Stimulated activated CD4-positive, alpha-beta T cell treated with anti-CD3 and anti-CD28 coated beads, Interleukin-1b, Interleukin-23, amount 100 ng/mL, for 24 hours (primary cell): Measurements from ENCODE around the gene ZNF747.
"Not testable (repeated sequence)": the region's sequence is repeated elsewhere in the genome, so short reads cannot be mapped to it uniquely, and the experiment has no call there.

Experiments used
- DNase-seq, 4 experiments: peaks; one replicate each; pipeline ENCODE4 v3.0.0-alpha.2; 2020; ENCODE audit warnings: low read depth in 4 of 4, low spot score in 1 of 4

ZNF747 gene

DNA sequence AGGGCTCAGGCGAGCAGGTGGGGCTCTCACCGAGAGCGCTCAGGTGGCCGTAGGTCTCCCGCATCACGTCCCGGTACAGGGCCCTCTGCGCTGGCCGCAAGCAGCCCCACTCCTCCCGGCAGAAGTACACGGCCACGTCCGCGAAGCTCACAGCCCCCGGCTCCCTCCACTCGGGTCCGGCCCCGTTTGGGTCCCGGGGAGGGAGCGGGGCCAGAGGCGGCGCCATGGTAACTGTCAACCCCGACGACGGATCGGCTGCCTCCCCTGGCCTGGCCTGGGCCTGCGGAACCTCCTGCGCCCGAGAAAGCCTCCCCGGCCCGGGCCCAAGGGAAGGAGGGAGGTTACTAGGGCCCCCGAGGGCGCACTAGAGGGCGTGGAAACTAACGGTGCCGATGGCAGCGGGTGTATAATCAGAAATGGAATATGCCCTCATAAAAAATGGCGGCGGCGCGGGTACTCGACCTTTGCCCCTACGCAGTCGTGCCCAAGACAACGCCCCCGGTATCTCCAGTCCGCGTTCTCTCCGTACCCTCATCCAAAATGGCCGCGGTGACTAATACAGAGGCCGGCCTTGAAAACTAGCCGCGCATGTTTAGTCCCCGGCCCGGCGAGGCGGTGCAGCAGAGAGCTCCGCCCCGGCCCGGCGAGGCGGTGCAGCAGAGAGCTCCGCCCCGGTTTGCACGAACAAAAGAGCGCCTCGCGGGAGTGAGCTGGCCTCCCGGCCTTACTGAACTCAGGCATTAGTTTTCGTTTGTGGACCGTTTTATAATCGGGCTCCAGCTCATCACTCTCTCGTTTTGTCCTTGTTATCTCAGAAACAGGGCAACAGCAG is 23.5 kb upstream of the ZNF747 start, which contains the start of gene ZNF764:
ZNF764 (minus strand) TSS at position 418 of the 832 bp plus-strand sequence; CDS start at position 226, 192 bp downstream.
- DNase-seq, result peak; percentile 71 to 96 (median 88)

DNA sequence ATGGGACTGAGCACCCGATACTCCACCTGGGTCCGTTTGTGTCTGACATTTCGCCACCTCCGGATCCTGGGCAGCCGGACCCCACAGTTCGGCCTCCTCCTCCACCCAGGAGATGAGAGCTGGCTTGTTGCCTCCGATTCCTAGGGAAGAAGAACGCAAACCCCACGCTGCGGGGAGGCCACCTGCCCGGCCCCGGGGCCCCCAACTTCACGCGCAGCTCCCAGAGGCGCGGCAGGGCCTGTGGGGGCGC is 23.0 kb upstream of the ZNF747 start:
- DNase-seq, result no peak

DNA sequence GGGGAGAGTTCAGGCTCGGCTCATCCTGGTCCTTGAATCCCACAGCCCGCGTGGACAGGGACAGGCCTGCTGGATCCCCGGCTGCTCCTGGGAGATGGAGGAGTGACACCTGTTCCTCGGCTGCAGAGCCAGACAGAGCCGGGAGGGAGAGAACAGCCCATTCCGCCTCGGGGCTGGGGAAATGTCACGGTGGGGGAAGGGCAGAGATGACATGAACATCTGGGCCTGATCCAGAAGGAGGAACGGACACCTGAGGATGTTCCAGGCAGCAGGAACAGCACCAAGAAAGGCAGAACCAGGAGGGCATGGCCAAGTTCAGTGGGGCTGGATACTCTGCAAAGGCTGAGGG is 21.4 kb upstream of the ZNF747 start:
- DNase-seq, result no peak

DNA sequence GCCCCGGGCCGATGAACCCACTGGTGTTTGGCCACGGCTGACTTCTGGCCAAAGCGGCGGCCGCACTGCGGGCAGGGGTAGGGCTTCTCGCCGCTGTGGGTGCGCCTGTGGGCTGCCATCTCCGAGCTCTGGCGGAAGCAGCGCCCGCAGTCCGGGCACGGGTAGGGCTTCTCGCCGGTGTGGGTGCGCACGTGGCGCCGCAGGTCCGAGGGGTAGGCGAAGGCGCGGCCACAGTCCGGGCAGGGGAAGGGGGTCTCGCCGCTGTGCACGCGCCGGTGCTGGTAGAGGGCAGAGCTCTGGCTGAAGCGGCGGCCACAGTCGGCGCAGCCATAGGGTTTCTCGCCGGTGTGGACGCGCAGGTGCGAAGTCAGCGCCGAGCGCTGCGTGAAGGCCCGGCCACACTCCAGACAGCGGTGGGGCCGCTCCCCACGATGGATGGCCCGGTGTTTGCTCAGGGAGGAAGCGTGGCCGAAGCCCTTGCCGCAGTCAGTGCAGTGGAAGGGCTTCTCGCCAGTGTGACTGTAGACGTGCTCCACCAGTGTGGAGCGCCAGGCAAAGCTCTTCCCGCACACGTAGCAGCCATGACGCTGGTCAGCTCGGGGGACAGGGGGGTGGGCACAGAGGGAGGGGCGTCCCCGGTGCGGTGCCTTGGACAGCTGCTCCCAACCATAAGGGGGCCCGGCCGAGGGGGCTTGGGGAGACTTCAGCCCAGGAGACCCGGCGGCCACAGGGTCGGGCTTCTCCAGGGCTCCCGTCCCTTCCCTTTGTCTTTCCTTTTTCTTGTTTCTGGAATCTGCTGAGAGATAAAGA is 20.9 kb upstream of the ZNF747 start:
- DNase-seq, result no peak

DNA sequence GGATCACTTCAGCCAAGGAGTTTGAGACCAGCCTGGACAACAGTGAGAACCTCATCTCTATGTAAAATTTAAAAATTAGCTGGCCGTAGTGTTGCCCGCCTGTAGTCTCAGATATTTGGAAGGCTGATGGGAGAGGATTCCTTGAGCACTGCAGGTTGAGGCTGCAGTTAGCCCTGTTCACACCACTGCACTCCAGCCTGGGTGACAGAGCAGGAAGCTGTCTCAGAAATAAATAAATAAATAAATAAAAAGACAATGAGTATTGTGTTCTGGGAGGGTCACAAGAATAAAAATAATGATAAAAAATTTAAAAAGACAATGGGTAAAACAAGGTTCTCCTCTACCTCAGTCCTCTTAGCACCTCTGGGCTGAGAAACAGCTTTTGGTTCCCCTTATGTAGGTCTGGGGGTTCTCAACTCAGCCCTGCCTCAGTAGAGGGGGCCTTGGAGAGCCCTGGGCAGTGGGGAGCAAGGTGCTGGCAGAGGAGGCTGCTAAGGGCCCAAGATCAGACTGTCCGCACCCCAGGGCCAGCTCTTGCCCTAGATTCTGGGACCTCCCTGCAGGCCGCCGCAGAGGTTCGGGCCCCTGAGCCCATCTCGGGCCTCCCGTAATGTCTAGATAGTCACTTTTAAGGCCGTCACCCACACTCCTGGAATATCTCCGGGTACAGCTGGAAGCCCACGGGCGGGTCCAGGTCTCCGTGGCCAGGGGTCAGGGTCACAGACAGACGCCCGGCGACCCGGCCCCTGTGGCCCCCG is 20.1 kb upstream of the ZNF747 start:
- no peak for DNase-seq

DNA sequence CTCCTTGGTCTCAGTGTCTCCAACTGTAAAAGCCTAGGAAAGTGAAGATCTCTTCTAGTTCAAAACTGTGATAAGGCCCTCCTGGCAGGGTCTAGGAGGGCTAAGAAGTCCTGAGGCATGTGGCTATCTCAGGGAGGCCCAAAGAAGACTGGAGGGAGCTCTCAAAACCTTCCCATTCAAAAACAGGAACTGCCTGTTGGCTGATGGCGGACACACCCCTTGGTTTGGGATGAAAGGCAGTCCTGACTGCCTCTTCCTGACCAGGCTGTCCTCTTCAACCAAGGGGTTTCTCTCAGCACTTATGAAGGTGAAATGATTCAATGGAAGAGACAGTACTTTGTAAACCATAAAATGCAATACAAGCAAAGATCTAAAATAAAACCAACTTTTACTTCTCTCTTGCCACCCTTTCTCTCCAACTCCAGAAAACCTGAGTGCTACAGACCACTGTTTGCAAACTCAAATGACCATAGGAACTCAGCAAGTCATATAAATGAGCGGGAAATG is 18.8 kb upstream of the ZNF747 start:
- DNase-seq, result no peak

DNA sequence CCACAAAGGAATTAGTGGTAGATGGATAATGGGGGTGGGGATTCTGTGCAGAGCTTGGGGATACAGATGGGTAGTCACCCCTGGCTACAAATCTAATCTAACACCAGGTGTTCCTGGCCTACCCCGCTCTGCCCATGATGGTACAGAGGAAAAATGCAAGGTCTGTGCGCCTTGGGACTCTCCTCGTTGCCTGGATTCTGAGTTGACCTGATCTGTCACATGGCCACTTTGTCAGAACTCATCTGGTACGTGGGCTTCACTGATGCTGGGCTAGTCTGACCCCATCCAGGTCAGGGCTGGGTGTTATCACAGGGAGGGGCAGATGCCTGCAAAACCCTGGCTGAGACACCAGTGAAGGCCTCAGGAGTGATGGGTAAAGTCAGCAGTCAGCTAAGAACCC is 18.3 kb upstream of the ZNF747 start:
- DNase-seq, result no peak

DNA sequence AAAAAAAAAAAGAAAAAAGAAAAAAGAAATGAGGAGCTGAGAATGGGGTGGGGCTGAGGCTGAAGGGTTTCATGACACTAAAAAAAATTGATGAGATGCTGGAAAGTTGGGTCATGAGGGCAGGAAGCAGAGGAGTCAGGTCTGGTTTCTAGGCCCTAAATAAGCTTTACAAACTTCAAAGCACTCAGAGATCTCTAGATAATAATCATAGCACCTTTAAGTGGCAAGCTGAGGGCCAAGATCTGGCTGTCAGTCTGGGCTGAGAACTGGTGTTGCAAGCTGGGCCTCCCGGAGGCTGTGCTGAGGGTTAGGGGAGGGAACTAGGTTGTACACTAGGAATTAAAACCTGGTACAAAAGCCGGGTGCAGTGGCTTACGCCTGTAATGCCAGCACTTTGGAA is 17.1 kb upstream of the ZNF747 start:
- DNase-seq, result peak in 1 of 4 experiments; percentile 49

DNA sequence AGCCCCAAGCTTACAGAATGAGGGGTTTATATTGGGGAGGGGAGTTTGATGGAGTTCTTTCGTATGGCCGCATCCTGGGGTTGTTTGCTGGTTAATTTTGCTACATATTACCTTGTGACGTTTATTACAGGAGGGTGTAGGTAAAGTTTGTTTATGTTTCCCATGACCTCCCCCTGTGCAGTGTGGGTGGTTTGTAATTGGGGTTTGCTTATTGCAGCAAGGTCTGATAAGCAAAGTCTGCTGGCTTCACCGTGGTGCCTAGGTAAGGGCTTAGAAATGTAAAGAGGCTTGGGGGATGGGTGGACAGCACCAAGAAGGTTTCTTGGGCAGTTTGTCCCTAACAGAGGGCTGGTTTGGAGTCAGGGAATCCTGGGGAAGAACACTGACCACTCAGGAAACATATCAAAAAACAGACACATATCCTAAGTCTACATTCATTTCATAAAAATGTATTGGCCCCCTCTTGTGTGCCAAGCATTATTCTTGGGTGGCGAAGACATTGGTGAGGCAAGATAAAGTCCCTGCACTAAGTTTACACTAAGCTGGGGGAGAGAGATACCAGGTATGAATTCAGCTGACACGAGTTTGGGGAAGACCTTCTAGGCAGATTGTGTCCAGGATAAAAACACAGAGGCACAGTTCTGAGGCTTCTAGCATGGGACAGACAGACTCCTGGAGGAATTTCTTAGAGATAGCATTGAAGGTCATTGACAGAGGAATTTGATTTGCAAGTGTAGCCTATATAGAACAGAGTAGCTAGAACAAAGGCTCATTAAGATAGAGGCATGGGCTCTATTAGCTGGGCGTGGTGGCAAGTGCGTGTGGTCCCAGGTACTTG is 14.0 kb upstream of the ZNF747 start:
- DNase-seq, result no peak

DNA sequence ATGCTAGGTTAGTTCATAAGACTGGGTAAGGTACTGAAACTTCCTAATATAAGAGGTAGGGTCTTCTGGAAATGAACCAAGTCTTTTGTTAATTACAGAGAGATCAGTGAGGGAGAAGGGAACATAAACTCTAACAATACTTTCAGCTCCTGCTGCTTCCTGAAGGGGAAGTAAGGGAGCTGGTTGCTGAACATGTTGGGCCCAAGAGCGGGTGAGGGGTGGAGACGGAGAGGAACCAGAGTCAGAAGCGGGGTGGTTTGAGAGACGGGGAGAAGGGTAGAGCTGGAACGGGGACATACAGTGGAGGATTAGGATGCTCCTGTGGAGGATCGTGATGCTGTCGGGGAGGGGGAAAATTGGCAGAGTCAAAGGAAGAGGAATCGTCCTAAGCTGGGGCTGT is 11.5 kb upstream of the ZNF747 start:
- DNase-seq, result no peak

DNA sequence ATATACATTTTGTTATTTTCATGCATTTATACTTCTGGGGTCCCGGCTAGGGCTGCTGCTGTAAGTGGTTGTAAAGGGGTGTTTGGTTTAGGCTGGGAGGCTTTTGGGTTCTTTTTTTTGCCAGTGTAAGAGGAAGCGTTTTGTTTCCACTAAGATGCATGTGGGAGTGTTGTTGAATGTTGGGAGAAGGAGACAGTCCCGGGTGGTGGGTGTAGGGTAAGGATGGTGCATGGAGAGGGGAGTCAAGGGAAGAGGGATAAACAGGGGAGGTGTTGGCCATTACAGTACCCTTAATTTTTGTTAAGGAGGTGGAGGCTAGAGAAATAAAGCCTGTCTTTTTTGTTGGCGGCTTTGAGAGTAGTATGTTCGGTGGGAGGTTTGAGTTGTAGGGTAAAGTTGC is 8.4 kb upstream of the ZNF747 start:
- DNase-seq, result no peak

DNA sequence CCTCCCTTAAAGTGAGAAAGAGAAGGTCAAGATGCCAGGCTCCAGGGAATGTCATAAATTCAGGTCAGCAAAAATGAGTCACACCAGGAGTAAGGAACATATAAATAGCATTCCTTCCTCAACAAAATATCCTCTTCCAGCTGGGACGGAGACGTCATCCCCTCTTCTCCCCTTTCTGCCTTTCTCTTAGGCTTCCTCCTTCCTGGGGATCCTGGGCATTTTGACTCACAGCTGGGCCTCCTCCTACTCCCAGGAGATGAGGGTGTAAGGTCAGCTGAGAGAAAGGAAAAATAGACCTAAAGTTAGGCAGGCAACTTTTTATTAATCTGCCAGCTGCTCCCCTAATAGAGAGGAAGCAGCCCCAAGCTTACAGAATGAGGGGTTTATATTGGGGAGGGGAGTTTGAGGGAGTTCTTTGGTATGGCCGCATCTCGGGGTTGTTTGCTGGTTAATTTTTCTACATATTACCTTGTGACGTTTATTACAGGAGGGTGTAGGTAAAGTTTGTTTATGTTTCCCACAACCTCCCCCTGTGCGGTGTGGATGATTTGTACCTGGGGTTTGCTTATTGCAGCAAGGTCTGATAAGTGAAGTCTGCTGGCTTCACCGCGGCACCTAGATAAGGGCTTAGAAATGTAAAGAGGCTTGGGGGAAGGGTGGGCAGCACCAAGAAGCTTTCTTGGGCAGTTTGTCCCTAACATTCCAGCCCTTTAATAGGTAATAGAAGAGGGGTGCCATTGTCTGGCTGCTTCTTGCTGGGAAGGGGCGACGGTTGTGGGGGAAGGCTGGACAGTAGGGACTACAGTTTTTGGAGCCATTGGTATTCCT is 7.1 kb upstream of the ZNF747 start:
- no peak for DNase-seq

DNA sequence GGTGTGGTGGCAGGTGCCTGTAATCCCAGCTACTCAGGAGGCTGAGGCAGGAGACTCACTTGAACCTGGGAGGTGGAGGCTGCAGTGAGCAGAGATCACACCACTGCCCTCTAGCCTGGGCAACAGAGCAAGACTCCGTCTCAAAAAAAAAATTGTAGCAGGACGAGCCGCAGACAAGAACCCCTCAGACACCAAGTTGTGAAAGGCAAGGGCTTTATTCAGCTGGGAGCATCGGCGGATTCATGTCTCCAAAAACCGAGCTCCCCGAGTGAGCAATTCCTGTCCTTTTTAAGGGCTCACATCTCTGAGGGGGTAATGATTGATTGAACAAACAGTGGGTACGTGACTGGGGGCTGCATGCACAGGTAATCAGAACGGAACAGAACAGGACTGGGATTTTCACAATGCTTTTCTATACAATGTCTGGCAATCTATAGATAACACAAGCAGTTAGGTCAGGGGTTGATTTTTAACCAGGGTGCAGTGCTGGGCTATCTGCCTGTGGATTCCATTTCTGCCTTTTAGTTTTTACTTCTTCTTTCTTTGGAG is 6.3 kb upstream of the ZNF747 start:
- not testable (repeated sequence) for DNase-seq

DNA sequence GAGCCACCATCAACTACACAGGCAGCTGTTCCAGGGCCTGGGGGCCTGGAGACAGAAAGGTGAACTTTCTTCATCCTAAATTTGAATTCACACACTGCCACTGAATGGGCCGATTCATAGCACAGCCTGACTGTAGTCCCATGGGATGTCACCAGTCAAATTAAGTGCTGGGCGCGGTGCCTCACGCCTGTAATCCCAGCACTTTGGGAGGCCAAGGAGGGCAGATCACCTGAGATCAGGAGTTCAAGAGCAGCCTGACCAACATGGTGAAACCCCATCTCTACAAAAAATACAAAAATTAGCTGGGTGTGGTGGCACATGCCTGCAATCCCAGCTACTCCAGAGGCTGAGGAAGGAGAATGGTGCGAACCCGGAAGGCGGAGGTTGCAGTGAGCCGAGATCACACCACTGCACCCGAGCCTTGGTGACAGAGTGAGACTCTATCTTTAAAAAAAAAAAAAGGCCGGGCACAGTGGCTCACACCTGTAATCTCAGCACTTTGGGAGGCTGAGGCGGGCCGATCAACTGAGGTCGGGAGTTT is 5.4 kb upstream of the ZNF747 start:
- DNase-seq, result not testable (repeated sequence)

DNA sequence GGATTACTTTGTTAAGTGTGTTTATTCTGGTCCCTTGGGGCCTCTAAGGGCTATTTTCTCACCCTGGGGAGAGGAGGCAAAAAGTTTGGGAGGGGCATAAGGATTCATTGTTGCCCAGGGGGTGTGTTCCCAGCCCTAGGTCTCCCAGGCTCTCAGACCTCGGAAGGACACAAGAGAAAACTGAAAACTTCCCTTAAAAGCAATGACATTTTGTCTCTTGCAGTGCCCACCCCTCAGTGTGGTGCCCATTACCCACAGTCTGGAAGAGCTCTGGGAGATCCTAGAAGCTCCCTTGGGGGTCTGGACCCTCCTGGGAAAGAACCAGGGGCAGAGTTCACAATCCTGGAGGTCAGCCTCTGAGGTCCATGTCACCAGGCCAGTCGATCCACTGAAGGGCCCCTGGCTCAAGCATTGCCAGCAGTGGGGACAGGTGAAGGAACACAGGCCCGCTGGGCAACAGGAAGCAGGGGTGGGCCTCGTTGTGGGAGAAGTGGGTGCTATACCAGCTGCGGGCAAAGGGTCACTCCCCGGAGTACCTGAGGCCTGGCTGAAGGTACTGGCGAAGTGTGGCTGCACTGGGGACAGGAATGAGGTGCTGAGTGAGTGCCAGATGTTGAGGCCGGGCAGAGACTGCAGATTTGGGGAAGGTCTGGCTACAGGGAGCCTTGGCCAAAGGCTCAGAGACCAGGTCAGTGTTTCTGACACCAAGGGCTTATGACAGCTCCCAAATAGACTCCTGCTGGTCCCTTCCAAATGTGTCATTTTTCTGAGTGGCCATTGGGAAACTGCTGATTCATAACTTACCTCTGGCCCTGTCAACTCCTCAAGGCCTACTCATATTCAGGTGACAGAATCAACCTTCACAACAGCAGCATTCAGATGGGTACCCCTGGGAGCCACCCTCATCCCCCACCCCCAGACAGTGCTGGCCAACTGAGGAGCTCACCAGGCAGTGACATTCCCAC is 4.6 kb upstream of the ZNF747 start:
- no peak for DNase-seq

DNA sequence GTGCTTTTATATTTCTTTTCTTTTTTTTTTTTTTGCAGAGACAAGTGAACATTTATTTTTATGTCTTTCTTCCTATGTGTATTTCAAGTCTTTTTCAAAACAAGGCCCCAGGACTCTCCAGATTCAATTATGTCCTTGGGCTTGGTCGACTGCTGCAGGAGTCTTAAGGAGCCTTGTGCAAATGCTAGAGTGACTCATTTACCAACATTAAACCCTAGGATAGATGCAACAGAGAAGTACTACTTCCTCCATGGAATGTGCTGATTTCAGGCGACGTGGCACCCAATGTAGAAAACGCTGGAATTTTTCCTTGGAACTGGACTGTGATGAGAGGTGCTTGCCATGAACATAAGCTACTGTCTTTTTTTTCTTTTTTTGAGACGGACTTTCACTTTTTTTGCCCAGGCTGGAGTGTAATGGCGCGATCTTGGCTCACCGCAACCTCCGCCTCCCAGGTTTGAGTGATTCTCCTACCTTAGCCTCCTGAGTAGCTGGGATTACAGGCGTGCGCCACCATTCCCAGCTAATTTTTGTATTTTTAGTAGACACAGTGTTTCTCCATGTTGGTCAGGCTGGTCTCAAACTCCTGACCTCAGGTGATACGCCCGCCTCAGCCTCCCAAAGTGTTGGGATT is 1.9 kb upstream of the ZNF747 start:
- not testable (repeated sequence) for DNase-seq

DNA sequence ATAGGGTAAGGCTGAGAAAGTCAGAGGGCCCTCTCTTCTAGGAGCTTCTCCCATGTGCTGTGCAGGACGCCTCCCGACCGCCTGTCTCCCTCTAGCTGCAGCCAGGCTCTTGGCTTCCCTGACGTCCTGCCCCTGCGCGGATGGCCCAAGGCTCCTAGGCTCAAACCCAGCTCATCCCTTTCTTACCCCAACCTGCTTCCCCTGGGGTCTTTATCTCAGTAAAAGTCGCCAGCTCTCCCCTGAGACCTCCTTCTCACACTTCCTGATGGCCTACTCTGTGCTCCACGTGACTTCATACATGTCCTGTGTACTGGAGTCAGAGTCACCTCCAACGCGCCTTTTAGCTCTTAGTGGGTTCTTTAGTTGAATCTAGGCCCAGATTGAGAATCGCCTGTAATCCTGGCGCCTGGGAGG is 1.1 kb upstream of the ZNF747 start:
- DNase-seq, result peak in 3 of 4 experiments; percentile 52 to 67 (median 56)
